CD4-positive, alpha-beta T cell treated with Interleukin-21 for 1 hour (primary cell): ENCODE results near the gene TRNT1.
A peak's percentile ranks its signal among the peaks of the same experiment; 100 is the strongest.

ENCODE experiments used
- DNase-seq: peaks from one replicate; pipeline ENCODE4 v3.0.0-alpha.2; 2020

TRNT1 gene

GRCh38 chr3:3126477-3127431 lies at the start of gene TRNT1:
Gene TRNT1 (plus strand): TSS chr3:3126940. CDS start chr3:3129041, 2,101 bp downstream.
- peak; percentile 95 for DNase-seq

- no peak for DNase-seq
Measured at GRCh38 chr3:3080309-3080708, 46.4 kb upstream of the TRNT1 start.

DNA sequence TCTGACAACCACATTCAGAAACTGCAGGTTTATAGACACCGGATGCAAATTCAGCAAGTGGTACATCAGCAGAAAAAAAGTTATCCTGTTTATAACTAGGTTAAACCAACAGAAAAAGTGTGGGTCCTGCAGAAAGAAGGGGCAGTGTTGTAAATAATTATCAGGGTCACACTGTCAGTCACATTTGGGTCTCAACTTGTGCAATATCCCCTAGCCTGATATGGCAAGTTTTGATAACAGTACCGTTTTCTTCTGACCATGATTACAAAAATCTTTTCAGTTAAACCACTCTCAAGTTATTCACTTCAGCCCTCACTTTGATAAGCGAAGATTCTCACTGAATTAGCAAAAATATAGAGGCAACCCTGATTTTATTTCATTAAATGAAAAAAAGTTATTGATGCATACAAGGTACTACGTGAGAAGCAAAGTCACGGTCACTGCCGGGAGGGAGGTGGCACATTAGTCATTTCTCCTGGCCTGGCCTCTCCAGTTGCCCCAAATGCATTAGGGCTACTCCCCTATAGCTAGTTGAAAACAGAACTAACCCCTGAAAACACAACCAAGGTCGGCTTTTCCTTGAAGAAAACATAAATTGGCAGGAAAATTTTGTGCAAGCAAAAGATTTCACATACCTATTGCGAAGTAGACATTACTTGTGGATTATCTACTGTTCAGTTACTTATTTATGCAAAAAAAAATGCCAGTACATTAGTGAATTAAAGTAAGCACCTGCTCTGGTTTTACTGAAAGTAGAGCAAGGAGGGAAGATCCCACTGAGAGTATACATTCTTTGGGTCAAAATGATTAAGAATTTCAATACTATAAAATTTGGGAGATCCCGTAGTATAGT lies 45.1 kb upstream of the TRNT1 start:
- no peak for DNase-seq

DNA sequence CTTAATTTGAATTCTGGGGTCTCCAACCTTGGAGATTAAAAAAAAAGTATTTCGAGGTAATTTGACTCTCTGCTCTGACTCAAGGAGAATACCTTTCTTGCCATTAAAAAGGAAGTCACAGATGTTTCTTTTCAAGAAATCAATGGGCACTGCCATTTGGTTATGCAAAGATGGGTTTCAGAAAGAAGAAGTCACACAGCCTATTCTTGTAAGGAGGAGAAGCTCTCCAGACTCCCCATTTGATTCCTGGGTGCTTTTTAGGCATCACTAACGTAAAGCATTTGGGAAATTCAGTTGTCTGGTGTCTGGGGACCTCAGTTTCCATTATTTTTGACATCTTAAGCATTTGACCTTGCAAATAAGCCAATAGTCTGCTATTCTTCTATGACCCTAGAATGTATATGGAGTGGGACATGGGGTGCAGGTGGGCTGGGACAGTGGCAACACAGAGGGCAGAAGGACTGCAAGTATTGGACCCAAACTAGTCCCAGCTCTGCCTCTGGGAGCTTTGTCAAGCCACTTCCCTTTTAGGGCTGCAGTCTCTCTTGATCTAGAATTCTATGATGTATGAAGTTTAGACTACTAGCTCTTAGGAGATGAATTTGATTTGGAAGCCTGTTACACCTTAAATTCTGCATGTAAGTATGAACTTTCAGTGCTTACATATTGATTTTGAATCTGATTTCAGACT lies 44.4 kb upstream of the TRNT1 start:
- DNase-seq, result no peak

DNA sequence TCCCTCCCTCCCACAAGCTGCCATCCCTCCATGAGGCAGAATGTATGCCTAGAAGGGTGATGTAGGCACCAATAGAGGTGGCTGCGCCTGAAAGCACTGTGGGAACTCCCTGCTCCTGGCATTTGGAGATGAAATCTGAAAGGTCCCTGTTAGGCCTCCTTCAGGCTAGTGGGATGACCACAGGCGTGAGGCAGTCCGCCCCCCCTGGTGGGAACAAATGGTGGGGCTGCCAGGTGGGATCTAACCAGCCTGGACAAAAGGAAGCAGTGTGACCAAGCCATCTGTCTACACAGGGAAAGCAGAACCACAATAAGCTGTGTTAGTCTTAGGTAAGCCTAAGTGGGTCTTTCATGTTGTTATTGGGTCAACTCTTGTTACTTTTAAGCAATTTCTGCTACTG lies 41.9 kb upstream of the TRNT1 start:
- no peak for DNase-seq

GRCh38 chr3:3085782-3086181 lies 41.0 kb upstream of the TRNT1 start:
- DNase-seq, result no peak

DNA sequence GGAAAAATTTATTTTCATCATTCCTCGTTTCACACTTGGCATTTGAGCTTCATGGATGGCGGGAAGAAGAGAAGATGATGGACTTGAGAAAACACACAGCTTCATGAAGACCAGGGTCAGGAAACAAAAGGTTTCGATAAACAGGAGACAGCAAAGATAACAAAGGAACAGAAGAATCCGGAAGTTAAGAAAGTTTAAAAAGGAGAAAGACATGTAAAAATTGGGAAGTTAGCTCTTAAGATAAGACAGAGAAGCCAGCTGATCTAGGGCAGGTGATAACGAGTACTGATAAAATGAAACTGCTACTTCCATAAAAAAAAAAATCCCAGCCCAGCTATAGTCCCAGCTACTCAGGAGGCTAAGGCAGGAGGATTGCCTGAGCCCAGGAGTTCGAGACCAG lies 40.5 kb upstream of the TRNT1 start:
- no peak for DNase-seq

GRCh38 chr3:3087279-3087678 lies 39.5 kb upstream of the TRNT1 start:
- DNase-seq, result no peak

DNA sequence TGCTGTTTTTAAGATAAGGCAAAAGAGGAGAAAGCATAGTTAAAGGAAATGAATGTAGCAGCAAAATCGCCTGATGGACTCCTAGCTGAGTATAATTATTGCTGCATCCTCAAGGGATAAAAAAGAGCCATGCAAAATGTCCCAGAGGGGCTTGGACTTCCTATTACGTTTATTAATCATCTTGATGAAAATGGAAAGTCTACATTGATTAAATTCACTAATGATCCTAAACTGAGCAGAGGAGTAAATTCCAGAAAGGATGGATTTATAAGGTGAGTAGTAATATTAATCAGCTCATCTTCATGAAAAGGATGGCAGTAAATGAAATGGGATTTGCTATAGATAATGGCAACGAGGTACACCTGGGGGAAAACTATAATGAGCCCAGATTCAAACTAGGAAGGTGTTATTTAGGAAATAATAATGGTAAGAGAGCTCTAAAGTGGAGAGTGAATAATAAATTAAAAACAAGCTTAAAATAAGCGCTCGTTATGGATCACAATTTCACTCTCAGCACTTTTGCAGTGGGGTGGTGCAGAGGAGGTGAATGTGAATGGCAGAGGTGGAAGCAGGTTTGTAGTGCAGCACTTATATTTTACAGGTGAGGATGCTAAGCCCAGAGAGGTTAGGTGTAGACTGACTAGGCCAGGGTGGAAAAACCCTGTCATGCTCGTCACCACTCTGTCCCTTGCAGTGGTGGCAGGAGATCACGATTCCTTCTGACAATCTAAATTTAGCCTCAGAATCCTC lies 38.8 kb upstream of the TRNT1 start:
- no peak for DNase-seq

DNA sequence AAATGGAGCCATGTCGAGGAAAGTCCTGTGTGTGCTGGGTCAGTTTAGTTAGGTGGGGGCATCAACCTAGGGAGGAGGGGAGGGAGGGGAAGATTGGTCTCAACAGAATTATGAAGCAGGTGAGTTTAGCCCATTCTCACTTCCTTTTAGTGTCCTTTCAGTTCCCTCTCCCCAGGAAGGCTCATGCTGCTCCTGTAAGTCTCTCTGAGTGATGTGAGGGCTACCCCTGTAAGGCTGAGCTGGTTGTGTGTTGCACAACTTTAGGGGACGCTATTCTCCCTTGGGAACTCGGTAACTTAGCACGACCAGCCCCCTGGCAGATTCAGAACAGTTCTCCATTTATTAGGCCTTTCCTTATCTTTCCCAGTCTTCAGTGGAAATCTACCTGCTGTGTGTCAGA lies 37.7 kb upstream of the TRNT1 start:
- DNase-seq, result no peak

GRCh38 chr3:3097958-3098357 lies 28.8 kb upstream of the TRNT1 start:
- DNase-seq, result no peak

DNA sequence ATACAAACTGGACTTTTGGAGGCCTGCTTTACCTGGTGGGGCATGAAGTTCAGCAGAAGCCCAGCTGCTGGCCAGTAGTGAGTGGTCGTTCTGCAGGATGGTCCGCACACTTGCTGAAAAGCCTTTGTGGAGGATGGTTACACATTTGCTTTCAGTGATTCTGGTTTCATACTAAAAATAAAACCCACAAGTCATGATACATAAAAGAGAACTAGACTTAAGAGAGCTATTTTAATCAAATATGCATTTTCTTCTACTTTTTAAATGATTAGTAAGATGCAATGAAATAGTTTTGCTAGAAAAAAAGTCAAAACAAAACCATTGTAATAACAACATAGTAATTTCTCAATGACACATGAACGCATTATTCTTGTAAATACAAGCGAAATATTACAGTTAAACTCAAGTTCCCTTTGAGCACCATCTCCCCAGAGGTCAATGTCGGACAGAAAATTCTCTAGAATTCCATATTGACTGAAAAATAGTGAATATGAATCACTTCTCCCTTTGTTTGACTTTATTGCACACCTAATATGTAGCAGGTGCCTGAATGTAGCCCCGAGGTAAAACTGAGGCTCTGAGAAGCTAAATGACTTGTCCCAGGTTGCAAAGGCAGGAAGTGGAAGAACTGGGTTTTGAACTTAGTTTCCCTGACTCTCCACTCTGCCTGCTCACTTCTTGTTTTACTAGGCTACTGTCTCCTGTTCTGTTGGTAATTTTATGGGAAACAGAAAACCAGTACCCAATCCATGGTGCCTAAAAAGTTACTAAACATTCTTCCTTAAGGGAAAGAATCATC lies 24.9 kb upstream of the TRNT1 start:
- DNase-seq, result no peak

DNA sequence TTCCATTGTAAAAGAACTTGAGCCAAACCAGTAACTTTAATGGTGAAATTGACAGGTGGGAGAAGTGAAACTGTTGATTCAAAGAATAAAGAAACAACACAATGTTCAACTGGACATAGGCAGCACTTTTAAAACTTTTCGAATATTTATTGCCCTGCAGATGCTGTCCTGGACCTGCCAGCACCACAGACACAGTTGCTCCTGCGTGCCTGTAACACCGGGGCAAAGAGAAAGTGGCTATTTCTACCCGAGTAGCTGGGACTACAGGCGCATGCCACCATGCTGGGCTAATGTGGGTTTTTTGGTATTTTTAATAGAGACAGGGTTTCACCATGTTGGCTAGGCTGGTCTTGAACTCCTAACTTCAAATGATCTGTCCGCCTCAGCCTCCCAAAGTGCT lies 24.0 kb upstream of the TRNT1 start:
- no peak for DNase-seq

DNA sequence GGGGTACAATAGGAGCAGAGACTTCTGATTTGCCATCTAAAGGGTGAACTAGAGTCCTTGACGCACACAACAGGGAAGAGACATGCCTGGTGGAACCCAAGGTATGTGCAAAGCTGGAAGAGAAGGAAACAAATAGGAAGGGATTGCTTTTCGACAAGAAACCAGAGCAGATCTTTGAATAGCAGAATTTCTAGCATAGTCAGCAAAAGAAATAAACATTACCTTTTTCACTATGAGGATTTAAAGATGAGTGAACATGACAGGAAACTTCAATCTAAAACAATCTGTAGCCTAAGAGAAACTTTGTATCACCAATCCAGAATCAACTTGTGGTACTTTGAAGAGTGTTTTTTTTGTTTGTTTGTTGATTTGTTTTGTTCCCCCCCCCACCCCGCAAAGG lies 21.5 kb upstream of the TRNT1 start:
- no peak for DNase-seq

DNA sequence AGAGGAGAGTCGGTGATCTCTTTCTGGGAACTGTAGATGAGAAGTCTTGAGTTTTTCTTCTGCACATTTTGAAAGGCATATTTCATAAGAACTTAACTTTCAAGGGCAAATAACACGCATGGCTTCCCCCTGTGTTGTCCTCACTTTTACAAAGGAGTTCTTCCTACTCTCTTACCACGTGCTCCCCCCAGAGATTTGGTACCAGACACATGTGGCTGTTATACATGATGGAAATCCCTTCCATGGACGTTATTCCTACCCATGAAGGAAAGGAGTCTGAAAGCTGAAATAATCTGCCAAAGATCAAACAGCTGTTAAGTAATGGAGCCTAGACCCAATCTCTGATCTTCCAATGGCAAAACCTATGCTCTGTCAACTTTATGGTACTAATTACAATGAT lies 20.9 kb upstream of the TRNT1 start:
- no peak for DNase-seq

- DNase-seq, result no peak
Measured at GRCh38 chr3:3107181-3107580, 19.6 kb upstream of the TRNT1 start.

DNA sequence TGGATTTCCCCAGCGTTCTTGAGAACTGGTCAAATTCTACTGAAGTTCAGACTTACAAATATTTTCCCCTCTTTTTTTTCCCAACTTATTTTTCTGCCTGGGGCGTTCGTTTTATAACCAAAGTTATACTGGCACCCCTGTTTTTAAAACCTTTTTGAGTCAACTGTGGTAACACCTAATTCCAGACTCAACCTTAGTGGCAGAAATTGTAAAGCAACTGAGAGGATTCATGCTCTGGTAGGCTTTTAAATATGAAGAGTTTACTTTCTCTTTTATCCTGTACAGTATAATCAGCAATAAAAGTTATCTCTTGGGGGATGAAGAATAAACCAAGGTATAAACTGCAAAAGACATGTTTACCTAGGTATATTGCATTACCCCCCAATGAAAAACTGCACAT lies 18.9 kb upstream of the TRNT1 start:
- no peak for DNase-seq

GRCh38 chr3:3109407-3110298 lies 17.1 kb upstream of the TRNT1 start:
- DNase-seq, result peak; percentile 34

GRCh38 chr3:3110299-3110630 lies 16.5 kb upstream of the TRNT1 start, which contains the start of gene IL5RA:
Gene IL5RA (minus strand): TSS chr3:3110374. CDS start chr3:3104984, 5,390 bp downstream.
- DNase-seq, result peak; percentile 75

- DNase-seq, result no peak
Measured at GRCh38 chr3:3110749-3111361, 15.9 kb upstream of the TRNT1 start.
